MM.1S (cell line): Measurements from ENCODE around the gene PDX1.
A peak's percentile ranks its signal among the peaks of the same experiment; 100 is the strongest.

Source experiments
- DNase-seq: peaks from one replicate; pipeline ENCODE4 v3.0.0-alpha.2; 2015
- H2AFZ ChIP-seq: fragments of 300-600 bp; sonication (generic); 2 replicates; pipeline ENCODE4 v1.6.0; 2016; ENCODE audit warnings: antibody characterized with exemption, low read length
- H3F3A ChIP-seq: fragments of 300-600 bp; sonication (generic); 2 replicates; pipeline ENCODE4 v1.6.1; 2016; ENCODE audit warnings: mild to moderate bottlenecking, antibody characterized with exemption, low read length, moderate library complexity, mixed read lengths; ENCODE audit not compliant: insufficient read depth
- H3K27ac ChIP-seq: fragments of 300-600 bp; sonication (generic); 2 replicates; pipeline ENCODE4 v1.5.1; 2016; ENCODE audit warnings: mild to moderate bottlenecking, low read length
- H3K27me3 ChIP-seq: fragments of 300-600 bp; sonication (generic); replicated peaks from 2 replicates; pipeline ENCODE4 v1.6.0; 2016; ENCODE audit warnings: low read length; ENCODE audit not compliant: insufficient read depth
- H3K36me3 ChIP-seq: fragments of 300-600 bp; sonication (generic); replicated peaks from 2 replicates; pipeline ENCODE4 v1.6.1; 2016; ENCODE audit warnings: mild to moderate bottlenecking, low read length, mixed read lengths; ENCODE audit not compliant: insufficient read depth
- H3K4me1 ChIP-seq: fragments of 300-600 bp; sonication (generic); 2 replicates; pipeline ENCODE4 v1.6.1; 2016; ENCODE audit warnings: low read length, mixed read lengths
- H3K4me2 ChIP-seq: fragments of 300-600 bp; sonication (generic); 2 replicates; pipeline ENCODE4 v1.6.0; 2016; ENCODE audit warnings: low read depth, low read length
- H3K4me3 ChIP-seq: fragments of 300-600 bp; sonication (generic); 2 replicates; pipeline ENCODE4 v1.5.1; 2016; ENCODE audit warnings: low read length, mixed read lengths
- H3K79me2 ChIP-seq: fragments of 300-600 bp; sonication (generic); 2 replicates; pipeline ENCODE4 v1.6.1; 2016; ENCODE audit warnings: mixed run types, low read length, mixed read lengths
- H3K9ac ChIP-seq: fragments of 300-600 bp; sonication (generic); 2 replicates; pipeline ENCODE4 v1.6.1; 2016; ENCODE audit warnings: low read length, mixed read lengths
- H3K9me2 ChIP-seq: fragments of 300-600 bp; sonication (generic); replicated peaks from 2 replicates; pipeline ENCODE4 v1.6.1; 2016; ENCODE audit warnings: mild to moderate bottlenecking, low read length, mixed read lengths; ENCODE audit not compliant: insufficient read depth
- H3K9me3 ChIP-seq: fragments of 300-600 bp; sonication (generic); replicated peaks from 2 replicates; pipeline ENCODE4 v1.6.1; 2016; ENCODE audit warnings: mild to moderate bottlenecking, low read length, mixed read lengths; ENCODE audit not compliant: insufficient read depth
- H4K20me1 ChIP-seq: fragments of 300-600 bp; sonication (generic); 2 replicates; pipeline ENCODE4 v1.6.1; 2016; ENCODE audit warnings: mild to moderate bottlenecking, low read length, moderate library complexity, mixed read lengths; ENCODE audit not compliant: insufficient read depth
- CTCF ChIP-seq: fragments of 300-600 bp; sonication (generic); IDR thresholded peaks from 2 replicates; pipeline ENCODE4 v1.5.1; 2016; ENCODE audit warnings: antibody characterized with exemption, low read length, mixed read lengths
- EZH2 ChIP-seq: fragments of 300-600 bp; sonication (generic); optimal IDR thresholded peaks from 2 replicates; pipeline ENCODE3; 2017; ENCODE audit warnings: low read depth, mild to moderate bottlenecking, antibody characterized with exemption, low read length, mixed read lengths
- EZH2phosphoT487 ChIP-seq: fragments of 300-600 bp; sonication (generic); IDR thresholded peaks from 2 replicates; pipeline ENCODE4 v1.6.1; 2018; ENCODE audit warnings: antibody characterized with exemption, low read length

PDX1 gene

GRCh38 chr13:27955014-27955591 is 35.3 kb downstream of the PDX1 start:
- no peaks in the 10 kb centered on the region for H3K79me2 ChIP-seq
- H3K27me3 ChIP-seq = no peaks in the 10 kb centered on the region
- no peak for TF ChIP-seq CTCF
- TF ChIP-seq EZH2 = no peak
- TF ChIP-seq EZH2phosphoT487 = no peak
- H3K4me3 ChIP-seq = no peak overlapping the region
- no peaks in the 10 kb centered on the region for H4K20me1 ChIP-seq
- H3K9ac ChIP-seq = no peak overlapping the region
- no peak overlapping the region for H3K4me2 ChIP-seq
- no peaks in the 10 kb centered on the region for H3K4me1 ChIP-seq
- no peaks in the 10 kb centered on the region for H3F3A ChIP-seq
- no peak overlapping the region for H2AFZ ChIP-seq
- no peak overlapping the region for H3K27ac ChIP-seq
- DNase-seq = no peak
- H3K36me3 ChIP-seq = no peaks in the 10 kb centered on the region
- no peaks in the 10 kb centered on the region for H3K9me2 ChIP-seq
- no peaks in the 10 kb centered on the region for H3K9me3 ChIP-seq

- DNase-seq = no peak
- Histone ChIP-seq H3K4me3 (no peak overlapping the region), H3K27me3 (no peaks in the 10 kb centered on the region), H3K27ac (no peak overlapping the region), H3K79me2 (no peaks in the 10 kb centered on the region), H3K36me3 (no peaks in the 10 kb centered on the region), H3K9ac (no peak overlapping the region), H3K9me3 (no peaks in the 10 kb centered on the region), H3F3A (no peaks in the 10 kb centered on the region), H3K4me1 (no peaks in the 10 kb centered on the region), H3K4me2 (no peak overlapping the region), H4K20me1 (no peaks in the 10 kb centered on the region), H2AFZ (no peak overlapping the region), H3K9me2 (no peaks in the 10 kb centered on the region)
- TF ChIP-seq EZH2phosphoT487 (no peak), EZH2 (no peak), CTCF (no peak)
Measured at GRCh38 chr13:27956576-27957300, 36.9 kb downstream of the PDX1 start.

GRCh38 chr13:27959976-27960361 is 40.2 kb downstream of the PDX1 start:
- no peaks in the 10 kb centered on the region for H3K9me2 ChIP-seq
- H3K9me3 ChIP-seq = no peaks in the 10 kb centered on the region
- H3K36me3 ChIP-seq = no peaks in the 10 kb centered on the region
- no peaks in the 10 kb centered on the region for H3K4me1 ChIP-seq
- H3K27ac ChIP-seq = no peak overlapping the region
- no peak for DNase-seq
- no peaks in the 10 kb centered on the region for H3K79me2 ChIP-seq
- no peak overlapping the region for H3K9ac ChIP-seq
- H3K27me3 ChIP-seq = no peaks in the 10 kb centered on the region
- TF ChIP-seq CTCF (no peak), EZH2phosphoT487 (no peak), EZH2 (no peak)
- 0 out of 2 replicates have a peak overlapping the region, but pooled peaks have one; percentile 19 for H2AFZ ChIP-seq
- H3K4me2 ChIP-seq = peak overlapping the region; percentile 13; the same call in 1 of the 2 replicates
- no peaks in the 10 kb centered on the region for H4K20me1 ChIP-seq
- no peak overlapping the region for H3K4me3 ChIP-seq
- no peaks in the 10 kb centered on the region for H3F3A ChIP-seq
